Uterus (tissue), 4 donors: ENCODE results near the gene DLG5. TPM values are rescaled to one million over a fixed set of nuclear protein-coding genes. Genes with fewer than 3 reads are reported as not detected.

Experiments used
- DNase-seq, 2 donors: peaks; one replicate each; pipeline ENCODE4 v3.0.0-alpha.2; 2019 to 2020
- H3K27ac ChIP-seq, 2 donors: fragments of 200-600 bp; sonication (generic); 1 replicate in 1 of 2; 2 replicates in 1 of 2; pipeline ENCODE4 v1.5.1; 2016 to 2018
- H3K27me3 ChIP-seq, 2 donors: fragments of 200-600 bp; sonication (generic); one replicate each; pipeline ENCODE4 v1.5.1; 2018 to 2019; ENCODE audit warnings: control low read depth in 1 of 2
- H3K36me3 ChIP-seq, 2 donors: fragments of 200-600 bp; sonication (generic); one replicate each; pipeline ENCODE4 v1.5.1; 2019; ENCODE audit warnings: control low read depth in 1 of 2
- H3K4me1 ChIP-seq, 2 donors: fragments of 200-600 bp; sonication (generic); one replicate each; pipeline ENCODE4 v1.5.1; 2018 to 2019; ENCODE audit warnings: control low read depth in 1 of 2
- H3K4me3 ChIP-seq, 2 donors: fragments of 200-600 bp; sonication (generic); 1 replicate in 1 of 2; 2 replicates in 1 of 2; pipeline ENCODE4 v1.5.1; 2018 to 2019; ENCODE audit warnings: mild to moderate bottlenecking in 1 of 2
- H3K9me3 ChIP-seq, 2 donors: fragments of 200-600 bp; sonication (generic); one replicate each; pipeline ENCODE4 v1.5.1; 2019; ENCODE audit warnings: control low read depth in 1 of 2
- CTCF ChIP-seq, 4 experiments: fragments of 200-600 bp in 2 of 4; fragments of 450-650 bp in 2 of 4; sonication (generic) in 2 of 4; IDR thresholded peaks; one replicate each; pipeline ENCODE4 v1.5.1; 2016 to 2019; ENCODE audit warnings: antibody characterized with exemption in 4 of 4, mild to moderate bottlenecking in 2 of 4, moderate library complexity in 1 of 4
- POLR2A ChIP-seq, 2 donors: fragments of 450-650 bp; IDR thresholded peaks; one replicate each; pipeline ENCODE4 v1.6.1; 2016; ENCODE audit warnings: antibody characterized with exemption in 2 of 2, mild to moderate bottlenecking in 1 of 2, moderate library complexity in 1 of 2
- intact Hi-C: fragments of 100-400 bp; cut with DNase I; formaldehyde crosslinking; loops from one replicate; pipeline ENCODE4 v1.15.1; 2023; ENCODE audit warnings: low total_unique reads
- total RNA-seq, 4 donors: library from RNA; depleted of rRNA in 3 of 4; stranded (reverse); fragments of >200 nt in 3 of 4; gene quantifications; one replicate each; pipeline versions ENCODE4 v1.1.0 to v1.2.4, GENCODE V29; 2014 to 2023
- donor health status: DM: yes; HTN: yes; CAD: no.

The DLG5 gene
- total RNA-seq, 4 donors from 2014 or later, result 27.1 to 72.6 (median 46.5) TPM

GRCh38 chr10:77960829-77961329 is 34.3 kb upstream of the DLG5 start:
- DNase-seq, result no peak
- intact Hi-C loops, result no loop called here
- Histone ChIP-seq H3K27ac (no peak overlapping the region), H3K36me3 (no peaks in the 10 kb centered on the region), H3K4me3 (no peak overlapping the region), H3K9me3 (no peaks in the 10 kb centered on the region), H3K27me3 (no peaks in the 10 kb centered on the region), H3K4me1 (no peaks in the 10 kb centered on the region)
- TF ChIP-seq POLR2A (IDR thresholded peaks at IDR 0.05), result no peak
- no peak for TF ChIP-seq CTCF (IDR thresholded peaks at IDR 0.05)

- Histone ChIP-seq H3K27ac (no peak overlapping the region), H3K4me1 (no peaks in the 10 kb centered on the region), H3K9me3 (no peaks in the 10 kb centered on the region), H3K36me3 (no peaks in the 10 kb centered on the region), H3K27me3 (no peaks in the 10 kb centered on the region), H3K4me3 (no peak overlapping the region)
- TF ChIP-seq CTCF (IDR thresholded peaks at IDR 0.05) (no peak), POLR2A (IDR thresholded peaks at IDR 0.05) (no peak)
- no peak for DNase-seq
- intact Hi-C loops, result no loop called here
Measured at GRCh38 chr10:77959887-77960455, 33.4 kb upstream of the DLG5 start.

- no peaks in the 10 kb centered on the region for H3K4me1 ChIP-seq
- H3K36me3 ChIP-seq, result no peaks in the 10 kb centered on the region
- DNase-seq, result no peak
- TF ChIP-seq CTCF (IDR thresholded peaks at IDR 0.05) (no peak), POLR2A (IDR thresholded peaks at IDR 0.05) (no peak)
- intact Hi-C loops, result no loop called here
- H3K4me3 ChIP-seq, result no peak overlapping the region
- no peaks in the 10 kb centered on the region for H3K9me3 ChIP-seq
- H3K27ac ChIP-seq, result no peak overlapping the region
- no peaks in the 10 kb centered on the region for H3K27me3 ChIP-seq
Measured at GRCh38 chr10:77959384-77959783, 32.8 kb upstream of the DLG5 start.

- intact Hi-C loops, result no loop called here
- Histone ChIP-seq H3K36me3 (no peaks in the 10 kb centered on the region), H3K27ac (no peak overlapping the region), H3K4me1 (no peaks in the 10 kb centered on the region), H3K4me3 (no peak overlapping the region), H3K27me3 (no peaks in the 10 kb centered on the region), H3K9me3 (peaks cover 0 to 11% of the 10 kb centered on the region in 2 donors)
- no peak for TF ChIP-seq CTCF (IDR thresholded peaks at IDR 0.05)
- no peak for TF ChIP-seq POLR2A (IDR thresholded peaks at IDR 0.05)
- DNase-seq, result no peak
Measured at GRCh38 chr10:77955136-77955535, 28.6 kb upstream of the DLG5 start.

- H3K27me3 ChIP-seq, result no peaks in the 10 kb centered on the region
- H3K4me1 ChIP-seq, result no peaks in the 10 kb centered on the region
- intact Hi-C loops, result no loop called here
- H3K27ac ChIP-seq, result peak overlapping the region; percentile 10 to 31
- DNase-seq, result peak; percentile 31 to 46
- TF ChIP-seq CTCF (IDR thresholded peaks at IDR 0.05) (no peak), POLR2A (IDR thresholded peaks at IDR 0.05) (no peak)
- H3K9me3 ChIP-seq, result peaks cover 0 to 11% of the 10 kb centered on the region in 2 donors
- no peak overlapping the region for H3K4me3 ChIP-seq
- H3K36me3 ChIP-seq, result no peaks in the 10 kb centered on the region
Measured at GRCh38 chr10:77949167-77949566, 22.6 kb upstream of the DLG5 start.
